T-helper 1 cell (primary cell): ENCODE data around the gene TAF15.

Experiments
- DNase-seq, 5 donors: peaks; one replicate each; pipeline ENCODE4 v3.0.0-alpha.2; 2012 to 2020

TAF15 gene

GRCh38 chr17:35821308-35821707 is 12.0 kb downstream of the TAF15 start:
- no peak for DNase-seq

DNA sequence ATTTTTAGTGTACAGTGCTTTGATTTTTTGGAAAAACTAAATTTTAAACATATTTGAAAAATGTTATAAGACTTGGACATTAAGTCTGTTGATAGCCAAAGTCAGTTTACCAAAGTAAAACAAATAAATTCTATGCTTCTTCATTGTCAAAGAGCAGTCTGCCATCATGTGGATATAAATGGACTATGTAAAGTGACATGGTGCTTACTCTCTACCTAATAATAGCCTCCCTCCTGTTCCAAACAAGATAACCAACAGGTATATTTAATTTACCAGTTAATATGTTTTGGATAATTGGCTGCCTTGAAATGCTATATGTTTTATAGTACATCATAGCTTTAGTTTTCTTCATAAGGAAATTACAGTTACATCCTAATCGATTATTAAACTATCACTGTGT is 15.9 kb downstream of the TAF15 start:
- DNase-seq, result no peak

GRCh38 chr17:35841101-35841500 is 31.8 kb downstream of the TAF15 start:
- no peak for DNase-seq

DNA sequence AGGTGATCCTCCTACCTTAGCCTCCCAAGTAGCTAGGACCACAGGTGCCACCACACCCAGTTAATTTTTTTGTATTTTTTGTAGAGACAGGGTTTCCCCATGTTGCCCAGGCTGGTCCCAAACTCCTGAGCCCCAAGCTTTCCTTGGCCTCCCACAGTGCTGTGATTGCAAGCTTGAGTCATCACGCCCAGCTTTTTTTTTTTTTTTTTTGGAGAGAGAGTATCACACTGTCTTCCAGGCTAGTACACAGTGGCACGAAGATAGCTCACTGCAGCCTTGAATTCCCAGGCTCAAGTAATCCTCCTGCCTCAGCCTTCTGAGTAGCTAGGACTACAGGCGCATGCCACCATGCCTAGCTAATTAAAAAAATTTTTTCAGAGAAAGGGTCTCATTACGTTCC is 32.2 kb downstream of the TAF15 start:
- no peak for DNase-seq

DNA sequence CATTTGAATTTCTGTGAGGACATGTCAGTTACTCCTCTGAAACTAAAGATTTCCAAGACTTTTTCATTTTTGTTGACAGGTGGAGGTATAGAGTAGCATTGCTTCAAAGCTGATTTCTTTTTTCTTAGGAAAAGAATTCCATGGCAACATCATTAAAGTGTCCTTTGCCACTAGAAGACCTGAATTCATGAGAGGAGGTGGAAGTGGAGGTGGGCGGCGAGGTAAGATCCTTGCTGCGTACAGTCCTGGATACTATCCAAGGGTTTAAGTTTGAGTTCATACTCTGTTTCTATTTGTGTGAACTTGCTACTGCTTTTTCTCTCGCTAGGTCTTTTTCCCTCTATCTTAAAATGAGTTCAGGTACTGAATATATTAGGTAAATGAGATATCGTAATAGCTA is 33.0 kb downstream of the TAF15 start:
- no peak for DNase-seq

DNA sequence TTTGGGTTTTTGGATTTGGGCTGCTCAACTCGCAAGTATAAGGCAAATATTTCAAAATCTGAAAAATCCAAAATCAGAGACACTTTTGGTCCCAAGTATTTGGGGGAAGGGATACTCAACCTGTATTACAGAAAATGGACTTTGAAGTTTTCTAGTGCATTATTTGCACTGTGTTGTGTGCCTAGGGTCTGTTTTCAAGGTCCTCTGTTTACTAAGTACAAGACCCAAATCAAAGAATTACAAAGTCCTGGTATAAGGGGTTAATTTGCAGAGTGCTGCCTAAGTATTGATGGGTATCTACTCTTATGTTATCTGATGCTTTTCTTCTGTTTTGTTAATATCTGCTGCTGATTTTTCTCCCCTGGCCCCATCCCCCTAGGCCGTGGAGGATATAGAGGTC is 34.4 kb downstream of the TAF15 start:
- no peak for DNase-seq

GRCh38 chr17:35844547-35844946 is 35.3 kb downstream of the TAF15 start:
- DNase-seq, result no peak

DNA sequence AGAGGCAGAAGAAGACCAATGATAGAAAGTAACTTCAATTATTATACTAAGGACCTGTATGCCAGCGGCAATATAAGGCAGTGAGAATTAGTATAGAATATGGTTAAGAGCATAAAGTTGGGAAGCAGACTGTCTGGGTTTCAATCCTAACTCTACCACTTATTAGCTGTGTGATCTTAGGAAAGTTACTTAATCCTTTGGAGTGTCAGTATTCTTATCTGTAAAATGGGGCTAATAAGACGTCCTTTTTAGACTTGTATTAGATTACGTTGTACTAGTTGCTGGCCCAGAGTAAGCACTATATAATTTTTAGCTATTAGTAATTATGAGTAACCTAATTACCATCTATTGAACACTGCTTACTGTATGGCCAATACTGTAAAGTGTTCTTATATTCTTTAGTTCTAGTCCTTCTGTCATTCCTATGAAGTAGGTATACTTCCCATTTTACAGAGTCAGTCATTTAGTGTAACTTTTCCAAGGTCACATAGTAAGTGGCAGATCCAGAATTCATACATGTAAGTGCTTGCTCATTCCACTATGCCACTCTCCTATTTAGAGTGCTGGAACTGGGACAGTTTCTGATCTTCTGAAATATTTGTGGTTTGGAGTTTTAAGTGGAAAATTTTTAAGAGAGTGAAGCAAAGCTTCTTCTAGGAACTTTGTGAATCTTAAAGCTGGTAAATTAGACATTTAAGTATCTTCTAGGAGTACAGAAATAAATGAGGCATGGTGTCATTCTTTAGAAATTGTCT is 36.9 kb downstream of the TAF15 start:
- DNase-seq, result no peak

DNA sequence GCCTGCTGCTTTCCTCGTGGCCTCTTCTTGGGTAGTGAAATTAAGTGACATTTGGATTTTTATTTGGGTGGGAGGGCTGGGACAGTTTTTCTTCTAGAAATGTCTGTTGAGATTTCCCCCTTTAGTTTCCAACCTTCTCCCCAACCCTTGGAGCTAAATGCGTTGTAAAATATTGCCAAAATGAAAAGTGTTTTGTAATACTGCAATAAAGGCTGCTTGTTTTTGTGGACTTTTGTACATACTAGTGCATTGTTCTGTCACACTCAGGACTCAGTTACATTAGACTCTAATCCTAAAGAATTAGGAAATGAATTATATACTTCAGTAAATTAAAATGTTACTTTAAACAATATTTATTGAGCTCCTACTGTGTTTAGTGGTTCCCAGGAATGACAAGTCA is 37.7 kb downstream of the TAF15 start:
- DNase-seq, result no peak

DNA sequence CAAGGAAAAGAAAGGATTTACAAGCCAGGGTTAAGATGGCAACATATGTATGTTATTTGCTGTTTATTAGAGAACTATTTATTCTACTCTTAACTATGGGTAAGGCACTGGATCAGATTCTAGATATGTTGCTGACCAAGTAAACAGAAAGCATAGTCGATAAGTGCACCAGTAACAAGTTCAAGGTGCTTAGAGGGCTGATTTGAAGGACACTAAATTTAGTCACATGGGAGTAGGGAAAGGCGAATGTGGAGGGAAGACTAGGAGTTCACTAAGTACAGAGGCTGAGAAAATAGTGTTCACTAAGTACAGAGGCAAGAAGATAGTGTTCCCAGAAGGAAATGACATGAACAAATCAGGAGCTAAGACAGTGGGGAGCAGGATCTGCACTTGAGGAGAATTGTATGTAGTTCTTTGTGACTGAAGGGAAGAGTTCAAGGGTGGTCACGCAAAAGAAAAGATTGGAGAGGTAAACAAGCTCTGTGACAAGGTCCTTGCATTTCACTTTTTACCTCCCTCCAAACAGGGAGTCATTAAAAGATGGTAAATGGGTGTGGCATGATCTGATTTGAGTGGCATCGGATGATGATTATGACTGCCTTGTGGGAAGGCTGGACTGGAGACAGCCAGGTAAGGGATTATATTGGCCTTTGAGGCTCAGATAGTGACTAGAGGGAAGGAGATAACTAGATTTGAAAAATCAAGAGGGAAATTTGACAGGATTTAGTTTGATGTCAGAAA is 38.5 kb downstream of the TAF15 start:
- DNase-seq, result no peak

DNA sequence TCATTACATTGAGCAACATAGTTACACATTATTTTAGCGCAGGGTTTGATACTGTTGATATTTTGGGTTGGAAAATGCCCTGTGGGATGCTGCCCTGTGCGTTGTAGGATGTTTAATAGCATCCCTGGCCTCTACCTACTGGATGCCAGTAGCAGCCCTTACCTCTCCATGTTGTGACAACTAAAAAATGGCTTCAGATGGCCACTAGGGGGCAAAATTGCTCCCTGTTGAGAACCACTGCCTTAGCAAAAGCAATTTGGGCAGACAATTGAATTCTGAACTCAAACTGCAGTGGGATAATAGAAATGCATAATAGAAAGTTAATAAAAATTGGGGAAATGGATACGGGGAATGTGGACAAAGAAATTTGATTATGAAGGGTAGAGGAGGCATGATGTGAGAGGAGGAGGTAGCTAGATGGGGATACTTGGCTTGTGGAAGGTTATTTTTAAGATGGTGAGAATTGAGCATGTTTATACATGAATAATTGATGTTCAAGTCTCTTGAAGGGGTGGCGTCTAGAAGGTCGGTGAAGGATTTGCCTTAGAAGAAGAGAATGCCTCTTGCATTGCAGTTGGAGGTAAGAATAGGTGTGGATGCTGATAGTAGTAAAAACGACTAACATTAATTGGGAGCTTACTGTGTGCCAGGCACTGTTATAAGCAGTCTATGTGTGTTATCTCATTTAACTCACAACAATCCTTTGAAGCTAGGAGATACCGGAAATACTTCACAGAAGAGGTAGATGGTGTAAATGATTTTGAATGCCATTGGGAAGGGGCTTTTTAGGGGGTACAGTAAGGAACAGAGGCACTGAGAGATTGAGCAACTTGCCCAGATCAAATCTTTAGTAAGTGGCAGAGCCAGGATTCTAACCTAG is 40.4 kb downstream of the TAF15 start:
- DNase-seq, result peak in 4 of 5 donors; percentile 28 to 71 (median 44)

- DNase-seq, result no peak
Measured at GRCh38 chr17:35855965-35856364, 46.7 kb downstream of the TAF15 start.

DNA sequence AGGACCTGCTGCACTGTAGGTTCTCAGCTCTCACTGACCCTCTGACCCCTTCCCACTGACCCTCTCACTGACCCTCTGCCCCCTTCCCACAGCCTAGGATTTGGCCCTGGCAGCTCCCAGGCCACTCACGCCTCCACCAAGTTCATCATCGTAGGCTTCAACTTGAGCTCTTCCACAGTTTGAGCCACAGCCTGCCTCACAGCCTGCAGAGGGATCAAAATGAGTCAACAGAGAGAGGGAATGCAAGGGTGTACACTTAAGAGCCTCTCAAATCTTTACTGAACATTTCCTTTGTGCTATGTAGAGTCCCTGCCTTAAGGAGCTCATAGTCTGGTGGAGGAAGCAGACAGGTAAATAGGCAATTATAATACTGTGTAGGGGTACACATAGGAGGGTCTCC is 47.3 kb downstream of the TAF15 start:
- peak in 1 of 5 donors; percentile 48 for DNase-seq

GRCh38 chr17:35864853-35865252 is 55.6 kb downstream of the TAF15 start:
- no peak for DNase-seq

DNA sequence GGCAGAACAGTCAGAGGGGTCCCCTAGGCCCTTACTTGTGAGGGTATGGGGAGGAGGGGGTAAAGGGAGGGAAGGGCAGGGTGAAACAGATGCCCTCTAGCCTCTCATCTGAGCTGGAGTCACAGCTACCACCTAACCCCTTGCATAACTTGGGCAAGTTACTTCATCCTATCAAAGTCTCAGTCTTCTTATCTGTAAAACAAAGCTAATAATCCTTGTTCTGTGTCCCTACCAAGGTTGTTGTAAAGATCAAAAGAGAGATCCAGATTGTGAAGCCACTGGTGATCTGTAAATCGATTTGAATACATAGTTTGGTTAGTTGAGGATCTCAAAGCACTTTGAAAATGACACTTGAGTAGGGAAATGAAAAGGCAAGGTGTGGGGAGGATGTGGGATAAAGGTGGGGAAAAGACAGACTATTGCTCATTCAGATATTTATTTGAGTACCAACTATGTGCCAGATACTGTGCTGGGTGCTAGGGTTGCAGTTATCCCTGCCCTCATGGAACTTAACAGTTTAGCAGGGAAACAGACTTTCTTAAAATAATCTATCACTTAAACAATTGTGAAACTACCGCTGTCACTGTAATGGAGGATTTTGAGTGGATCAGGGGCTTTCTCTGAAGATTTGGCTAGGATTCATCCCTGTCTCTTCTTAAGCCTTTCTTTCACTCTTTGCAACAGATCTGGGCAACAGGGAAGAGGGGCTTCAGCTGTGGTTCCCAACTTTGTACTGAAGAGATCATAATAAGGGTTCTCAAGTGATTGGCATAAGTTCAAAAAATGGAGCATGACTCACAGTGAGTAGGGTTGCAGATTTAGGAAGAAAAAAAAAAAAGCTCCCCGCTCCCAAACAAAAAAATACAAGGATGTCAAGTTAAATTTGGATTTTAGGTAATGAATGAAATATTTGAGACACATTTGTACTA is 56.4 kb downstream of the TAF15 start:
- DNase-seq, result no peak

DNA sequence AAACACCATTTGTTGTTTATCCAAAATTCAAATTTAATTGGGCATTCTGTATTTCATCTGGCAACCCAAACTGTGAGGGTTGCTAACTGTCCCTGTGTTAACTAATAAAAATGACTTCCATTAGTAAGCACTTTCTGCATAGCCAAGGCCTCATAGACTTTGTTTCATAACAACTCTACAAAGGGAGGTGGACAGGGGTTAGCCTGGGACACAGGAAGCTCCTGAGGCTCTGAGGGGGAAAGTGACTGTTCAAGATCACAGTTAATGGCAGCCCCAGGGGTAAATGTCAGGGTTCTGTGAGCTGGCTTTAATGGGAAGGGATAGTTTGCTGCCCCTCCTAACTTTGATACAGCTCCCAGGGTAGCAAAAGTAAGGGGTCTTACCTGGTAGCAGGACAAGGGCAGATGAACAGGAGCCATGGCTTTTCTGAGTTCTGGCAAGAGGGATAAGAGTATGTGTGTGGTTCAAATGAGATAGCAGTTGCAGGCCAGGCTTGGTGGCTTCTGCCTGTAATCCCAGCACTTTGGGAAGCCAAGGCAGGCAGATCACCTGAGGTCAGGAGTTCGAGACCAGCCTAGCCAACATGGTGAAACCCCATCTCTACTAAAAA is 57.2 kb downstream of the TAF15 start:
- DNase-seq, result no peak

GRCh38 chr17:35867574-35867973 is 58.3 kb downstream of the TAF15 start:
- DNase-seq, result no peak

DNA sequence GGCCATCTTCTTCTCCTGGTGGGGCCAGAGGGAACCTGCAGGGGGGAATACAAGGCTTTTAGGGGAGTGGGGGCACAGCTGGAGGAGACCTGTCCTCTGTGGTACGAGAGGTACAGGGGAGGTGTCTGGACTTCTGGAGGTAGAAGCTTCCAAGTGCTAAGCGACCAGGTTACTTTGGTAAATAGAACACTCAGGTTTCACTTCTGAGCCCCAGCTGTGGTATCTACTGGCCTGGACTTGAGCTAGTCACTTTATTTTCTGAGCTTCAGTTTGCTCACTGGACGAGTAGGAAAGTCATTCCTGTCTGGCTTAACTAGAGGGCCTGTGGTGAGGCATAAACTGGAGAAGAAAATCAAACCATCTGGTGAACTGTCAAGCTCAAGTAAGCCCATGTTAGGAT is 59.5 kb downstream of the TAF15 start, which contains the start of gene HEATR9:
HEATR9 (minus strand) TSS at position 155 of the 400 bp plus-strand sequence; CDS start at position 6, 149 bp downstream.
- no peak for DNase-seq

DNA sequence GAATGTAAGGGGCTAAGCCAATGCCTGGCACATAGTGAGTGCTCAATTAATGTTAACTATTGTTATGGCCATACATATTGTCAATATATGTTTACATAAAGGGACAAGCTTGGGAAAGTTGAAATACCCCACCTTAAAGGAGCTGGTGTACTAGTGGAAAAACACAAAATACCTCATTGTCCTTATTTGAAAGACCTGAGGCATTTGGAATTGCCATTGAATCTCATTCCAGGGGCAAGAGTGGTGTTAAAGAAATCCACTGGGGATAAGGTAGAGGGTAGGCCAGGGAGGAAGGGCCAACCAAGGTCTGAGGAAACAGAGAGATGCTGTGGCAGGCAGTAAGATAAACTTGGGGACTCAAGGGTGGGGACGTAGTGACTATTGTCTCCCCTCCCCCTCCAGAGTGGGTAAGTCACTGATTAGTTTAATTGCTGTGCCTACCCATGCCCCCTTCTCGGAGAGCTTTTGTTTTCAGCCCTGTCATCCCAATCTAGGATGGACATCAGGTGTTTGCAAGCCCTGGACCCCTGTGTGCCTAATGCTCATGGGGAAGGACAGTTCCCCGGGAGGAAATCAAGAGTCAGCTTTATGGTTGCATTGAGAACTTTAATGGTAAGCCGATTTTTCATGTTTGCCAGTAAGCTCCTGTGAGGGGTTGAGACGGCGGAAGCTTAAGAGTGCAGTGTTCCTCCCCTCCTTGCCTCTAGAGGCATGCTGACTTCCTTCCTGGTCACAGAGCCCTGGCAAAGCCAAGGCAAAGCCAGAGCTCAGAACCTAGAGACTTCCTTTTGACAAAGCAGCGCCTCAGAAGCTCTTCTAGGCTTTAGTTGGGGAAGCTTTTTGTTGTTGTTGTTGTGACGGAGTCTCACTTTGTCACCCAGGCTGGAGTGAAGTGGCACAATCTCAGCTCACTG is 61.9 kb downstream of the TAF15 start:
- DNase-seq, result peak in 1 of 5 donors; percentile 56

DNA sequence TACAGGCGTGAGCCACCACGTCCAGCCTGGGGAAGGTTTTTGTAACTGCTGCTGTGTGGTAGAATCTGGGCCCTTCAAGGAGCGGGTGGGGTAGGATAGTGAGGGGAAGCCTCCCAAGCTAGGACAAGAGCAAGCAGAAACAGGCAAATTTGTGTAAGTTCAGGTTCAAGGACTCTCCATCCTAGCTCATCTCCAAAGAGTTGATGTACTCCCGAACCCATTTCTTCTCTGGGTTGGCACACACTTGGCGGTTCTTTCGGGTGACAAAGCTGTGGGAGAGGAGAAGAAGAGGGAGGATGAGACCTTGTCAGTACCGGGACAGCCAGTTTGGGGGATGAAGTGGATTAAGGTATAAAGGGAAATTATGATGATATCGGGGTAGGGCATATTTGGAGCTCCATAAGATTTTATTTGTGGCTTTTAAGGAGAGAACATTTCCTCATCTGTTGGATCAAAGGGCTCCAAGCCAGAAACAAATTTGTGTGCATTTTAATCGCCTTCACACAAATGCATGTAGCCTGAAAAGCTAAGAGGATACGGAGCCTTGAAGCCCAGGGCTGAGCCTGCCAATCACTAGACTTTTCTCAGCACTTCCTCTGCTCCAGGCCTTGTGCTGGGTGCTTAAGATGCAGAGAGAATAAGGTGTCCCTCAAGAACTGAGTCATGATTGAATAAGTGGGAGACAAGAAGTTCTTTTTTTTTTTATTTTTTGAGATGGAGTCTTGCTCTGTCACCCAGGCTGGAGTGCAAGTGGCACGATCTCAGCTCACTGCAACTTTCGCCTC is 63.1 kb downstream of the TAF15 start:
- DNase-seq, result no peak
